ENCODE measurements around the gene TTLL8.

TTLL8 gene

GRCh38 chr22:50041361-50042065 is 16.6 kb downstream of the TTLL8 start:
- DNase-seq (ENCODE audit: low read depth in 3 of 3): no peak

DNA sequence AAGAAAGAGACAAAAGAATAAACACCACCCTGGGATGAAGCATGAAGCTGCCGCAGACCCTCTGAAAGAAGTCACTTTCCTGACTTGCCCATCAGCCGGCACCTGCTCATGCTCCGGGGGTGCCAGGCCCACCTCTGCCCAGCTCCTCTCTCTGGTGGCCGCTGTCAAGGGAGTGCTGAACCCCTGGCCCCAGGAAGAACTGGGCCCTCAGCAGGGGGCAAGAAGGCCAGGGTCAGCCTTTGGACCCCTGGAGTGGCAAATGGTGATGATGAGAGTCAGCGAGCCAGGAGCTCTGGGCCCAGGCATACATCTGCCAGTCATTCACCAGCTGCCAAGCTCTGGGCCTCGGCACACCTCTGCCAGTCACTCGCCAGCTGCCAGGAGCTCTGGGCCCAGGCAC is 17.4 kb downstream of the TTLL8 start:
- DNase-seq (ENCODE audit: low read depth in 3 of 3): no peak

GRCh38 chr22:50039669-50040443 is 18.2 kb downstream of the TTLL8 start:
- DNase-seq (ENCODE audit: low read depth in 3 of 3): no peak

DNA sequence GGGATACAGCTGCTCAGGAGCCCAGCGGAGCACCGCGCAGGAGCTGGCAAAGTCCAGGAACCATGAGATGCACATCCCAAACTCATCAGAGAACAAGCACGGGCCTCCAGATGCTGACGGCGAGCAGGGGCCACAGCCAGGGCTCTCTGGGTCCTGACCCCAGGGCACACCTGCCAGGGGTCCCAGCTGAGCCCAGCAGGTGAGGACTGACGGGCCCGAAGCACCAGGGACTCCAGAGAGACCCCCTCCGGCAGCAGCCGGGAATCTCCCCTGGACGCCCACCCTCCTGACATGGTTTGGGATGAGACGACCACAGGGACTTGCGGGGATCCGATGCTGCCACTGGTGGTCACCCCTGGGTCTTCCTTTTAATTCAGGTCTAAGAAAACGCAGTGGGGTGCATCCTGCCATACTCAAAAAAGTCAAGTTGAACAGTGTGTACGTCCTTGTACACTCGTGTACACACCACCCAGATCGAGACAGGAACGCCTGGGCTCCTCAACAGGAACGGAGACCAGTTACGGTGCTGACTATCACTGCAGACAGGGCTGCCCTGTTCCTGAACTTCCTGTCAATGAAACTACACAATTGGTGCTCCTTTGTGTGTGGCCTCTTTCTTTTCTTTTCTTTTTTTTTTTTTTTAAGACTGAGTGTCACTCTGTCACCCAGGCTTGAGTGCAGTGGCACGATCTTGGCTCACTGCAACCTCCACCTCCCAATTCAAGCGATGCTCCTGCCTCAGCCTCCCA is 21.9 kb downstream of the TTLL8 start:
- DNase-seq (ENCODE audit: low read depth in 3 of 3): no peak

DNA sequence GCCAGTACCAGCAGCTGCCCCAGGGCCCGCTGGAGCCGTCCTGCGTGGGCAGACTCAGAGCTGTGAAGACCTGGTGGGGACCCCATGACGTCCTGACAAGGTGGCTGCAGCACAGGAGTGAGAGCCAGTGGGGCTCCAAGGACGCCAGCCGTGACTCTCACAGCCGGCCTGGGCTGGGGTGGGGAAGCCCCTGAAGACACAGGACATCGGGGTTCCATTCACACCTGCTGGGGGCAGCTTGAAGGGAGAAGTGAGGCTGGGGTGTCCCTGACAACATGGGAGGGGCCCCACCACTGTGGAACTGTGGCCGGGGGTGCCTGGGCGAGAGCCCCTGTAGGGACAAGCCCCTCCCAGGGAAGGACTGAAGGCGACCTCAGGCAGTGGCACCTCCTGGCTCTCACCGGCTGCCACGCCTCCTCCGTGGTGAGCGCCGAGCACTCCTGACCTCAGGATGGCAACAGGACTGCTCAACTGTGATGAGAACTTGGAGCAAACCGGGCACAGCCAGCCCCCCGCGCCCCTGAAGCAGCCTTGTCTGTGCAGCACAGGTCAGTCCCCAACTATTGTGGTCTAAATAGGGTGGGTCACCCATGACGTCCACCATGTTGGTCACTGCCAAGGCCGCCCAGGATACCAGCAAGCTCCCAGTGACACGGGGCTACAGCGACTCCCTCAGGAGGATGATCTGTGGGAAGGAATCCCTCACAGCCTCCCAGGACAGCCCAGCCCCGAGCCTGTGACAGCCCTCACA is 22.8 kb downstream of the TTLL8 start:
- DNase-seq (ENCODE audit: low read depth in 3 of 3): no peak

DNA sequence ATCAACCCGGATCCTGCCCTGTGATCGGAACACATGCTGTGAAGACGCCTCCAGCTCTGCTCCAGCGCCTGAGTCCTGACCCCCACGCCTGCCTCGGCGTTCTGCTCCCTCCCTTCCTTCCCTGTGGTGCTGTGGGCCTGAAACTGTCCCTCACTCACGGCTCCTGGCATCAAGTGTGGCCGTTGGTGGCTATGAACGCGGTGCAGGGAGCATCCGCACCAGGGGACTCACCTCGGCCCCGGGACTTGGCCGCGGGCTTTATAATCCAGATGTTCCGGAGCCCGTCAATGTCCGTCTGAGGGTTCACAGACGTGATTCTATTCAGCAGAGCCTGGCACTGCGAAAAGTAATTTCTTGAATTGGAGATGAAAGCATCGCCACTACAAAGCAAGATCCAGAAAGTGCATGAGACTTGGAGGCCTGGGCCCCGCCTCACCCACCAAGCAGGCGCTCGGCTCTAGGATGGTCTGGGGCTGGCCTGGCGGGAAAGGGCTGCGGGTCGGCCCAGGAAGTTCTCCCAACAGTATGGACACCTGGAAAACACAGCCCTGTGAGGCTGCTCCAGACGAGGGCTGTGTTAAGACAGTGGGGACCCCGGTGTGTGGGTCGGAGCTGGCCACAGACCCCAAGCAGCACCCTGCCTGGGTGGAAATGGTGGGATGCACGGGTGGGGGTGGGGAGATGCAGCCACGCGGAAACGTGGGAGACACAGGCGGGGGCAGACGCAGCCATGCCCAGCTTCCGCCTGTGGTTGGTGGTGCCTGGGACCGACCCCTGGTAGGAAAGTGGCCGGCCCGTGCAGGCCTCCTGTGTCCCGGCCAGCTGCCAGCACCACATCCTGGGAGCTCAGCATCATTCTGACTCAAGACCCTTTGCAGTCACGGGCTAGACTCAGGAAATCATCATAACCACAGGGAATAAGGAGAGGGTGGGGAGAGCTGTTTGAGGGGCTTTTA is 23.7 kb downstream of the TTLL8 start:
- no peak for DNase-seq (ENCODE audit: low read depth in 3 of 3)

GRCh38 chr22:50032941-50033601 is 25.0 kb downstream of the TTLL8 start:
- no peak for DNase-seq (ENCODE audit: low read depth in 3 of 3)

DNA sequence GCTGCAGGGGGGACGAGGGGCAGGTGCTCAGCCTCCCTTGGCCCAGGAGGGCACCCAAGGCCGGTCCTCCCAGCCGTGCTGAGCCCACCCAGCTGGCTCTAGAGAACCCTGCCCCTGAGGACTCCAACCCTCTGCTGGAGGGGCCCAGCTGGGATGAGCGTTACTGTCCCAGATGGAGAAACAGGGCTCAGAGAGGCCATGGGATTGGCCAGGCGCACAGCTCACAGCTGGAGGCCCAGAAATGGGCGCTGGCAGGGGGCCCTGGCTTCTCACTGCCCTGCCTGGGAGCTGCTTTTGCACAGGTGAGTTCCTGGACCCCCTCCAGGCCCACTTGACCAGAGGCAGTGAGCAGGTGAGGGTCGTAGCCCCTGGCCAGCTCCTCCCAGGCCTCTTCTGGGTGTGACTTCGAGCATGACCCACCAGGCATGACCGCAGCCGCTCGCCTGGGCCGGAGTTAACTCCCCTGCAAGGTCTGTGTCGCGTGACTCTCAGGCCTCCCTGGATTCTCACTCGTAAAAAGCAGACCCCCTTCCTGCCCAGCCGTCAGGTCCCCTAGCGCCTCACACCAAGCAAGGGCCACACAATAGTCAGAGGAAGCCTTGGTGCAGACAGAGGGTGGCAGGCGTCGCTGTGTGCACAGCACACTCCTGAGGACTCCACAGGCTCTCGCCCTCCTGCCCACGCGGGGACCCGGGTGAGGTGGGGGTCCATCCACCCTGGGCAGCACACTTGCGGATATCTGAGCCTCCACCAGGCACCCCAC is 25.8 kb downstream of the TTLL8 start:
- no peak for DNase-seq (ENCODE audit: low read depth in 3 of 3)

DNA sequence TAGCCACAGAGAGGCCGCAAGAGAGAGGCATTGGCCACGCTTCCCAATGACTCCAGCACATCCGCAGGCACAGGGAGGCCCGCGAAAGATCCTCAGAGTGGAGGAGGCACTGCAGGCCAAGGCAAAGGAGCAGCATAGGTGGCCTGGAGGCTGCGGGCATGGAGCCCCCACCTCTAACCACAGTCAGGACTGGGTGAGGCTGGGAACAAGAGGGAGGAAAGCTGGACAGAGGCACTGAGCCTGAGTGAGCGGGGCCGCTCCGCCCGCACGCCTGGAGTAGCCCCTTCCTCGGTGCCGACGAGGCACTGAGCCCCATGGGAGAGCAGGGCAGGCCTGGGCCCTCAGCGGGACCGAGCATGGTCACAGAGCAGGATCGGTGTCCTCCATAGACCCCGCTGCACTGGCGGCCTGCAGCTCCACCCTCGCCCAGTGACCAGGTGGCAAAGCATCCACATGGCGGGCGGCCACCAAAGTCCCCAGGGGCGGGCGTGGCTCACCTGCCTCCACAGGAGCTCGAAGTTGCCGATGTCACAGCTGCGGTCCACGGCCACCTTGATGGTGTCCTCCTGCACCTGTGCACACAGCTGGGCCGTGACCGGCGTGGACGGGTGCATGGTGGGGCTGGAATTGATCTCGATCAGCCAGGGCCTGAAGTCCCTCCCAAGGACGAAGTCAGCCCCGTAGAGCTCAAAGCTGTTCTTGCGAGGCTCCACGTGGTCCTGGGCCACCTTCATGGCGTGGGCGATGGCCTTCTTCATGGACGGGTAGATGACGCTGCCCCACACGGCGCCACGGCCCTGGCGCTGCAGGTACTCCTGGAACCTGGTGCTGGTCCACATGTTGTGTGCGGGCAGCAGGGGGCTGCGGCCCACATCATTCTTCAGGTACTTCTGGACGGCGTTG is 26.7 kb downstream of the TTLL8 start:
- DNase-seq (ENCODE audit: low read depth in 3 of 3): no peak

DNA sequence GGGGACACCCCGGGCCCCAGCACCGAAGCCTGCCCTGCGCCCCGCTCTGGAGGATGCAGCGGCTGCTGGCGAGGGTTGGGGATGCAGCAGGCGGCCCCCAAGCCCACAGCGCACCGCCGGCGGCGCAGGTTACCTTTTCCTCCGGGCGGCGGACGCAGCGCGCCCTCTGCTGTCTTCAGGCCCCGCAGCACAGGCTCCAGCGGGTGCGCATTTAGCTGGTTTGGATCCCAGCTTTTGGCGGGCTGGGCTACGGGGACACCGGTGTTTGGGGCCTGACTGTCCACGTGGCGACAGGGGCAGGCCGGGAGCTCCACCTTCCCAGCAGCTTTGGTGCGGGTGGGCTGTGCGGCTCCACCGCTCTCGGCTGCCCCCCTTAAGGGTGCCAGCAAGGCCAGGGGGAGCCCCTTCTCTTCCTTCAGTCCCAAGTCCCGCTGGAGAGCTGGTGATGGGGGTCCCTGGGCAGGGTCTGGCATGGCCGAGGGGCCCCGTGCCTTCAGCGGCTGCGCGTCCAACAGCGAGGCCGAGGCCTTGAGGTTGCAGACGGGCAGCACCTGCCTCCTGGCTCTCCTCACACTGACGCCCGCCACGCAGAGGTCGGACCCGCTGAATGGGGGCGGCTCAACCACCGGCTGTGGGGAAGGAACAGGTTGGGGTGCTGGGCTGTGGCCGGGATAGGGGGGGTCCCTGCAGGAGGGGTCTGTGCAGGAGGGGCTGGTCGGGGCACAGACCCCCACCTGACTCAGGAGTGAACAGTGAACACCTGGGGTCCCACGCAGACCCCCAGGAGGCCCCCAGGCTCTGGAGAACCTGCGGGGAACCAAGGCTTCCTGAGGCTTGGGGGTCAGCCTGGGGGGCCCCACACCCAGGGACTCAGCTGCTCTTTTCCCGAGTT is 27.6 kb downstream of the TTLL8 start:
- peak; percentile 65 to 73 (median 73) for DNase-seq (ENCODE audit: low read depth in 3 of 3)

- peak in 2 of 3 experiments; percentile 42 to 44 for DNase-seq (ENCODE audit: low read depth in 3 of 3)
These were observed 30.2 kb downstream of the TTLL8 start for GRCh38 chr22:50027639-50028537.

DNA sequence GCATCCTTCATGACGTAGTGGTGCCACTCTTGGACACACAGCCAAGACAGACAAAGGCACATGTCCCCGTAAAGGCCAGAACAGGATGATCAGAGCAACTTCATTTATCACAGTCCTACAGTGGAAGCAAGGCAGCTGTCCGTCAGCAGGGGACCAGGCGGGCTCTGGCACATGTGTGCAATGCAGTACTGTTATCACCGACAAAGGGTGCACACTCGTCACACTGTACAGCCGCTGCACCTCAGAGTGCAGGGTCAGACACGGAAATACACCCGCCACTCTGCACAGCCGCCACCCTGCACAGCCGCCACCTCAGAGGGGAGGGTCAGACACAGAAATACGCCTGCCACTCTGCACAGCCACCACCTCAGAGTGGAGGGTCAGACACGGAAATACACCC is 32.1 kb downstream of the TTLL8 start:
- no peak for DNase-seq (ENCODE audit: low read depth in 3 of 3)

- DNase-seq (ENCODE audit: low read depth in 3 of 3): no peak
These were observed 35.8 kb downstream of the TTLL8 start for GRCh38 chr22:50022171-50022819.

GRCh38 chr22:50020606-50021005 is 37.5 kb downstream of the TTLL8 start:
- DNase-seq (ENCODE audit: low read depth in 3 of 3): no peak

DNA sequence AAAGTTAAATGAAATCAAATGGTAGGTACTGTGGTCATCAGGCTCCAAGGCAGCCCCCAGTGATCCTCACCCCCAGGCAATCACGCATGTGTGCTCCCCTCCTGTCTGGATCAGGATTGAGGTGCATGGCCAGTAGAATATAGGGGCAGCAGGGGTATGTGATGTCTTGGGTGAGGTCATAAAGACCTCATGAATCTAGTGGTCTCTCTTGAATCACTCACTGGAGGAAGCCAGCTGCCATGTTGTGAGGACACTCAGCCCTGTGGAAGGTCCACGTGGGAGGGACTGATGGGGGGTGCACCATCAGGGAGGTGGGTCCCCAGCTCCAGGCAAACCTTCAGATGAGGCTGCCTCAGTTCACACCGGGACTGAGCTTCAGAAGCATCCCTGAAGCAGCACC is 38.8 kb downstream of the TTLL8 start:
- DNase-seq (ENCODE audit: low read depth in 3 of 3): no peak

Data from stimulated activated CD4-positive, alpha-beta T cell treated with anti-CD3 and anti-CD28 coated beads, TNF-alpha, amount 100 ng/mL, for 4 hours (primary cell).